HEK293T (cell line): Measurements from ENCODE around the gene CPO.

Experiments used
- CTCF ChIA-PET: fragments of 350-600 bp; formaldehyde crosslinking; extraction: SDS; loops from one replicate; lab custom pipeline; 2021; ENCODE audit warnings: antibody characterized with exemption, inconsistent platforms; lab: Yijun Ruan, JAX
- POLR2A ChIA-PET: fragments of 350-600 bp; formaldehyde crosslinking; extraction: SDS; loops from one replicate; lab custom pipeline; 2020; ENCODE audit warnings: antibody characterized with exemption, inconsistent platforms; lab: Yijun Ruan, JAX
- DNase-seq: peaks from one replicate; pipeline ENCODE4 v3.0.0; 2012; ENCODE audit warnings: mixed read lengths; ENCODE audit errors: extremely low spot score
- ARNT ChIP-seq: fragments of 450-650 bp; IDR thresholded peaks from 2 replicates; pipeline ENCODE4 v1.6.1; 2017; ENCODE audit warnings: mild to moderate bottlenecking
- BHLHE40 ChIP-seq: fragments of 450-650 bp; IDR thresholded peaks from 2 replicates; pipeline ENCODE4 v1.6.1; 2016; ENCODE audit warnings: mild to moderate bottlenecking, moderate library complexity, borderline replicate concordance
- CTBP1 ChIP-seq: fragments of 450-650 bp; IDR thresholded peaks from 2 replicates; pipeline ENCODE4 v1.6.1; 2016; ENCODE audit warnings: borderline replicate concordance
- ELF4 ChIP-seq: fragments of 450-650 bp; IDR thresholded peaks from 2 replicates; pipeline ENCODE4 v1.6.1; 2017; ENCODE audit warnings: antibody characterized with exemption
- FOXA1 ChIP-seq: fragments of 450-650 bp; IDR thresholded peaks from 2 replicates; pipeline ENCODE4 v1.6.1; 2016; ENCODE audit warnings: mild to moderate bottlenecking
- FOXK2 ChIP-seq: fragments of 450-650 bp; IDR thresholded peaks from 2 replicates; pipeline ENCODE4 v1.6.1; 2016; ENCODE audit warnings: mild to moderate bottlenecking
- FOXM1 ChIP-seq: fragments of 450-650 bp; IDR thresholded peaks from 2 replicates; pipeline ENCODE4 v1.6.1; 2017; ENCODE audit warnings: mild to moderate bottlenecking, borderline replicate concordance
- HDGF ChIP-seq: fragments of 450-650 bp; IDR thresholded peaks from 2 replicates; pipeline ENCODE4 v1.6.1; 2017; ENCODE audit warnings: antibody characterized with exemption, borderline replicate concordance
- L3MBTL2 ChIP-seq: fragments of 450-650 bp; conservative IDR thresholded peaks from 2 replicates; pipeline ENCODE4 v1.6.1; 2016; ENCODE audit warnings: mild to moderate bottlenecking
- LEF1 ChIP-seq: fragments of 450-650 bp; IDR thresholded peaks from 2 replicates; pipeline ENCODE4 v1.6.1; 2017; ENCODE audit warnings: mild to moderate bottlenecking, borderline replicate concordance
- NFRKB ChIP-seq: fragments of 450-650 bp; IDR thresholded peaks from 2 replicates; pipeline ENCODE4 v1.6.1; 2016; ENCODE audit warnings: mild to moderate bottlenecking, moderate library complexity
- PKNOX1 ChIP-seq: fragments of 450-650 bp; IDR thresholded peaks from 2 replicates; pipeline ENCODE4 v1.6.1; 2016
- SP1 ChIP-seq: fragments of 450-650 bp; IDR thresholded peaks from 2 replicates; pipeline ENCODE4 v1.6.1; 2017
- SUZ12 ChIP-seq: fragments of 450-650 bp; IDR thresholded peaks from 2 replicates; pipeline ENCODE4 v1.6.1; 2016; ENCODE audit warnings: mild to moderate bottlenecking
- TARDBP ChIP-seq: fragments of 450-650 bp; IDR thresholded peaks from 2 replicates; pipeline ENCODE4 v1.6.1; 2016
- ZNF384 ChIP-seq: fragments of 450-650 bp; IDR thresholded peaks from 2 replicates; pipeline ENCODE4 v1.6.1; 2016

The CPO gene

GRCh38 chr2:207008105-207008990 is 69.0 kb downstream of the CPO start:
- no peak for DNase-seq
- CTCF ChIA-PET: interaction anchor here (0.7 kb wide), 1 partner anchor 24 kb away, joined by 3 read pairs; no protein-coding TSS in a partner anchor
- POLR2A ChIA-PET: no interaction called here
- TF ChIP-seq SP1: no peak
- no peak for TF ChIP-seq HDGF
- TF ChIP-seq L3MBTL2: no peak
- TF ChIP-seq SUZ12: no peak
- TF ChIP-seq ARNT: no peak
- TF ChIP-seq LEF1: no peak
- TF ChIP-seq FOXK2: no peak
- TF ChIP-seq BHLHE40: no peak
- TF ChIP-seq PKNOX1: no peak
- no peak for TF ChIP-seq ZNF384

- POLR2A ChIA-PET: no interaction called here
- no peak for TF ChIP-seq SP1
- no peak for TF ChIP-seq SUZ12
- TF ChIP-seq ARNT: no peak
- no peak for TF ChIP-seq L3MBTL2
- no peak for TF ChIP-seq HDGF
- TF ChIP-seq FOXK2: no peak
- no peak for TF ChIP-seq LEF1
- no peak for TF ChIP-seq FOXM1
- no peak for TF ChIP-seq NFRKB
- no peak for TF ChIP-seq TARDBP
- TF ChIP-seq BHLHE40: no peak
- no peak for TF ChIP-seq PKNOX1
- TF ChIP-seq FOXA1: no peak
- TF ChIP-seq ZNF384: no peak
- no peak for TF ChIP-seq ELF4
- no peak for TF ChIP-seq CTBP1
- CTCF ChIA-PET: no interaction called here
- DNase-seq: no peak
Measured at GRCh38 chr2:207012461-207012860, 73.1 kb downstream of the CPO start.

GRCh38 chr2:207014424-207014823 is 75.1 kb downstream of the CPO start:
- TF ChIP-seq BHLHE40 (no peak), FOXM1 (no peak), LEF1 (no peak), FOXK2 (no peak), L3MBTL2 (no peak), ZNF384 (no peak)
- CTCF ChIA-PET: no interaction called here
- POLR2A ChIA-PET: no interaction called here
- no peak for DNase-seq

GRCh38 chr2:207015901-207016300 is 76.6 kb downstream of the CPO start:
- TF ChIP-seq LEF1: no peak
- TF ChIP-seq FOXA1: no peak
- no peak for TF ChIP-seq SUZ12
- TF ChIP-seq TARDBP: no peak
- no peak for TF ChIP-seq PKNOX1
- TF ChIP-seq BHLHE40: no peak
- no peak for TF ChIP-seq L3MBTL2
- no peak for TF ChIP-seq ARNT
- TF ChIP-seq SP1: no peak
- no peak for TF ChIP-seq NFRKB
- no peak for TF ChIP-seq ZNF384
- TF ChIP-seq ELF4: no peak
- no peak for TF ChIP-seq CTBP1
- no peak for TF ChIP-seq FOXM1
- no peak for TF ChIP-seq HDGF
- TF ChIP-seq FOXK2: no peak
- ChIA-PET CTCF (no interaction called here), POLR2A (no interaction called here)
- DNase-seq: no peak
